Prostate gland (tissue), 2 donors: Measurements from ENCODE around the gene IGSF6.

ENCODE experiments used
- CTCF ChIP-seq, 4 experiments: fragments of 200-600 bp in 2 of 4; fragments of 450-650 bp in 2 of 4; sonication (generic) in 2 of 4; IDR thresholded peaks; 1 replicate in 3 of 4; 2 replicates in 1 of 4; pipeline ENCODE4 v1.5.1; 2016 to 2019; ENCODE audit warnings: antibody characterized with exemption in 4 of 4, mild to moderate bottlenecking in 2 of 4, moderate library complexity in 2 of 4
- POLR2A ChIP-seq: fragments of 450-650 bp; IDR thresholded peaks from one replicate; pipeline ENCODE4 v1.6.1; 2016; ENCODE audit warnings: antibody characterized with exemption, mild to moderate bottlenecking
- POLR2AphosphoS5 ChIP-seq: sonication (generic); formaldehyde crosslinking; IDR thresholded peaks from one replicate; pipeline ENCODE4 v1.6.1; 2017; ENCODE audit warnings: antibody characterized with exemption

GRCh38 chr16:21628121-21628726, 24.2 kb downstream of the IGSF6 start:
- TF ChIP-seq POLR2AphosphoS5: no peak
- TF ChIP-seq CTCF (IDR thresholded peaks at IDR 0.05): no peak
- no peak for TF ChIP-seq POLR2A
